HCT116 (cell line): ENCODE results near the gene TGM6. TPM values are rescaled to one million over a fixed set of nuclear protein-coding genes. Genes with fewer than 3 reads are reported as not detected.

Experiments
- ATAC-seq: fragments of 200-7000 bp; cut with Tn5 transposase; 2 replicates; pipeline ENCODE4 v1.9.1; 2020; ENCODE audit warnings: mild to moderate bottlenecking, moderate library complexity
- BruUV-seq: library from RNA; stranded (reverse); fragments of 400-500 nt; replicated peaks from 2 replicates; lab custom pipeline; 2021; lab: Mats Ljungman, UMichigan
- CTCF ChIA-PET: fragments of 300-600 bp; sonication (Branson Sonifier 250); formaldehyde crosslinking; loops from one replicate; lab custom pipeline; 2021; ENCODE audit warnings: antibody characterized with exemption; lab: Charles Lee
- POLR2A ChIA-PET: fragments of 300-600, 350-600 bp; sonication (Branson Sonifier 250); formaldehyde crosslinking; loops from one replicate; lab custom pipeline; 2021; ENCODE audit warnings: antibody characterized with exemption; lab: Charles Lee
- RAD21 ChIA-PET, 2 experiments: fragments of 300-600 bp; sonication (Branson Sonifier 250); formaldehyde crosslinking; loops; one replicate each; lab custom pipeline; 2023; ENCODE audit warnings: low total read pairs in 2 of 2; ENCODE audit not compliant: uncharacterized antibody in 2 of 2, unreplicated experiment in 2 of 2, low non-redundant PET in 1 of 2; lab: Charles Lee
- DNase-seq: peaks from one replicate; pipeline ENCODE4 v3.0.0-alpha.2; 2010; ENCODE audit warnings: low read depth, low spot score
- H2AFZ ChIP-seq: fragments of 200-600 bp; shearing (Covaris generic), sonication (generic); 2 replicates; pipeline ENCODE4 v1.6.1; 2017; ENCODE audit warnings: low read depth, mixed run types, mixed read lengths, antibody characterized with exemption, low read length; ENCODE audit not compliant: poor library complexity, severe bottlenecking
- H3K27ac ChIP-seq: 2 replicates; pipeline ENCODE4 v1.5.1; 2012; ENCODE audit warnings: low read depth, low read length
- H3K27me3 ChIP-seq: fragments of 200-600 bp; sonication (generic); 2 replicates; pipeline ENCODE4 v1.6.1; 2016; ENCODE audit warnings: mixed run types, low read length, mixed read lengths; ENCODE audit not compliant: insufficient read depth
- H3K36me3 ChIP-seq, 2 experiments: fragments of 200-500 bp in 1 of 2; fragments of 200-600 bp in 1 of 2; sonication (Bioruptor generic) in 1 of 2; sonication (generic) in 1 of 2; 2 replicates each; pipeline versions ENCODE4 v1.5.1 to v1.6.1; 2014 to 2016; ENCODE audit warnings: low read length in 2 of 2, inconsistent platforms in 1 of 2, mixed read lengths in 1 of 2, mixed run types in 1 of 2; ENCODE audit not compliant: insufficient read depth in 2 of 2, control insufficient read depth in 1 of 2
- H3K4me1 ChIP-seq, 2 experiments: fragments of 200-600 bp in 1 of 2; sonication (generic) in 1 of 2; 2 replicates each; pipeline versions ENCODE4 v1.5.1 to v1.6.1; 2012 to 2017; ENCODE audit warnings: low read length in 2 of 2, inconsistent platforms in 1 of 2, mild to moderate bottlenecking in 1 of 2, mixed read lengths in 1 of 2, mixed run types in 1 of 2, moderate library complexity in 1 of 2; ENCODE audit not compliant: insufficient read depth in 2 of 2, control insufficient read depth in 1 of 2
- H3K4me2 ChIP-seq: fragments of 200-600 bp; sonication (generic); 2 replicates; pipeline ENCODE4 v1.6.1; 2017; ENCODE audit warnings: mixed run types, low read length, mixed read lengths
- H3K4me3 ChIP-seq, 2 experiments: fragments of 200-600 bp in 1 of 2; sonication (generic) in 1 of 2; replicated peaks in 1 of 2; 2 replicates each; pipeline ENCODE4 v1.5.1; 2011 to 2016; ENCODE audit warnings: low read length in 2 of 2, control low read depth in 1 of 2, low read depth in 1 of 2, mild to moderate bottlenecking in 1 of 2, mixed read lengths in 1 of 2, mixed run types in 1 of 2
- H3K79me2 ChIP-seq: fragments of 200-600 bp; sonication (generic); 2 replicates; pipeline ENCODE4 v1.6.1; 2017; ENCODE audit warnings: mild to moderate bottlenecking, mixed run types, low read length, moderate library complexity, mixed read lengths; ENCODE audit not compliant: insufficient read depth
- H3K9ac ChIP-seq: fragments of 200-600 bp; sonication (generic); 2 replicates; pipeline ENCODE4 v1.6.1; 2016; ENCODE audit warnings: low read length, mixed read lengths
- H3K9me2 ChIP-seq: fragments of 200-600 bp; sonication (generic), shearing (Covaris generic); 2 replicates; pipeline ENCODE4 v1.6.1; 2017; ENCODE audit warnings: mixed run types, mild to moderate bottlenecking, moderate library complexity; ENCODE audit not compliant: insufficient read depth
- H3K9me3 ChIP-seq, 2 experiments: fragments of 200-500 bp in 1 of 2; fragments of 200-600 bp in 1 of 2; sonication (Bioruptor generic) in 1 of 2; sonication (generic) in 1 of 2; 2 replicates each; pipeline ENCODE4 v1.6.1; 2014 to 2017; ENCODE audit warnings: low read length in 2 of 2, mixed read lengths in 2 of 2, inconsistent platforms in 1 of 2, low read depth in 1 of 2, mild to moderate bottlenecking in 1 of 2, mixed run types in 1 of 2, moderate library complexity in 1 of 2; ENCODE audit not compliant: control insufficient read depth in 1 of 2, insufficient read depth in 1 of 2
- H4K20me1 ChIP-seq: fragments of 200-600 bp; sonication (generic), shearing (Covaris generic); 2 replicates; pipeline ENCODE4 v1.6.1; 2017; ENCODE audit warnings: mixed run types, mild to moderate bottlenecking, moderate library complexity; ENCODE audit not compliant: insufficient read depth
- CEBPB ChIP-seq: IDR thresholded peaks from 2 replicates; pipeline ENCODE4 v1.6.1; 2012; ENCODE audit warnings: low read depth
- EZH2phosphoT487 ChIP-seq: fragments of 200-600 bp; IDR thresholded peaks from 2 replicates; pipeline ENCODE4 v1.6.1; 2018; ENCODE audit warnings: antibody characterized with exemption, borderline replicate concordance
- RAD21 ChIP-seq: IDR thresholded peaks from 2 replicates; pipeline ENCODE4 v1.6.1; 2012; ENCODE audit warnings: low read depth, mild to moderate bottlenecking
- SIN3A ChIP-seq: IDR thresholded peaks from 2 replicates; pipeline ENCODE4 v1.6.1; 2012; ENCODE audit warnings: low read depth
- TCF7L2 ChIP-seq: IDR thresholded peaks from 2 replicates; pipeline ENCODE4 v1.7.0; 2011; ENCODE audit warnings: borderline replicate concordance, inconsistent platforms; ENCODE audit not compliant: insufficient read depth, insufficient read length; ENCODE audit errors: extremely low read depth
- intact Hi-C: fragments of 100-400 bp; cut with micrococcal nuclease; formaldehyde crosslinking; loops from 2 replicates; pipeline ENCODE4 v1.10.0; 2022
- total RNA-seq: library from RNA; stranded (reverse); gene quantifications from one replicate; pipeline ENCODE4 v1.2.1, GENCODE V29; 2021; ENCODE audit not compliant: unreplicated experiment
- TF ChIP-seq, protein P1 (sequence below): IDR thresholded peaks from 2 replicates; pipeline ENCODE4 v1.6.1; 2011; ENCODE audit warnings: mild to moderate bottlenecking, low read length, moderate library complexity; ENCODE audit not compliant: insufficient replicate concordance; ENCODE audit errors: extremely low read depth
- TF ChIP-seq, protein P2 (sequence below), 3 experiments: fragments of 200-600 bp in 1 of 3; sonication (generic) in 1 of 3; IDR thresholded peaks in 2 of 3; conservative IDR thresholded peaks in 1 of 3; 2 replicates each; pipeline ENCODE4 v1.5.1; 2012 to 2017; ENCODE audit warnings: low read depth in 2 of 3, low read length in 2 of 3, antibody characterized with exemption in 1 of 3, borderline replicate concordance in 1 of 3, control low read depth in 1 of 3, mild to moderate bottlenecking in 1 of 3, mixed read lengths in 1 of 3, mixed run types in 1 of 3, moderate library complexity in 1 of 3; ENCODE audit not compliant: insufficient read depth in 1 of 3
- TF ChIP-seq, protein P3 (sequence below): IDR thresholded peaks from 2 replicates; pipeline ENCODE4 v1.6.1; 2012; ENCODE audit warnings: low read depth

The TGM6 gene
- total RNA-seq, 1 experiment from 2014 or later = not detected

DNA sequence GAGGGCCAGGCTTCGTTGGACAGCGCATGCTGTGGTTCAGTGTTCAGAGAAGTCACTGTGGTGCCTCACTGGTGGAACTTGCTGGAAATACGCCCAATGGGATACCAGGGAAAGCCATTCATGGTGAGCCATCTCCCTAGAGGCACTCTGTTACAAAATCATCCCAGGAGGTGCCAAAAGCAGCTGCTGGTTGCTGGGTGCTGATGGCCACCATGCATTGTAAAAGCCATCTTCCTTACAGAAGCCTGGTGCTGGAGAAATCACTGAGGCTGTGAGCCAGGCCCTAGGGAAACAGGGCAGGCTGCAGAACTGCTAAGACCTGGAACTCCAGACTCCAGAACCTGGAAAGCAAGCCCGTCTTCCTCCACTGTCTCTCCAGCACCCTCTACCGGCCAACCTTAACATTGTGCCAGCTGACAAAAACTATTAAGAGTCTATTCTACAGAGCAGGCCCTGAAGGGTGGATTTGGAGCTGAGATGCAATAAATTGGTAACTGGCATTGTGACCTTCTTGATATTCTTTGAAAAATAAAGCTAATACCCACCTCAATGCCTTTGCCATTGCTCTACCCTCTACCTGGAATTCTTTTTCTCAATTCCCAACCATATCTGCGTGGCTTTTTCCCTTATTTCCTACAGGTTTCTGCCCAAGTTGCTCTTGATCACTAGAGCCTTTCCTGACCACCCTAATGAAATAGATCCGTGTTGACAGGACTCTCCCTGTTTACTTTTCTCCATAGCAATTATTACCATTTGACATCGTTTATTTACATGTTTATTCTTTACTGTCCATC, 71.4 kb downstream of the TGM6 start:
- DNase-seq (peak; percentile 48), ATAC-seq (peak; percentile 86)
- no peak overlapping the region for H3K4me2 ChIP-seq
- no peaks in the 10 kb centered on the region for H3K9me3 ChIP-seq
- H2AFZ ChIP-seq = no peak overlapping the region
- intact Hi-C loops = loop anchor here (2.0 kb wide), 1 partner anchor 31 kb away; no protein-coding TSS in a partner anchor
- no peaks in the 10 kb centered on the region for H3K36me3 ChIP-seq
- TF ChIP-seq RAD21 (peak; percentile 71), TCF7L2 (no peak), SIN3A (no peak), CEBPB (no peak), EZH2phosphoT487 (no peak)
- TF ChIP-seq, protein P1, sequence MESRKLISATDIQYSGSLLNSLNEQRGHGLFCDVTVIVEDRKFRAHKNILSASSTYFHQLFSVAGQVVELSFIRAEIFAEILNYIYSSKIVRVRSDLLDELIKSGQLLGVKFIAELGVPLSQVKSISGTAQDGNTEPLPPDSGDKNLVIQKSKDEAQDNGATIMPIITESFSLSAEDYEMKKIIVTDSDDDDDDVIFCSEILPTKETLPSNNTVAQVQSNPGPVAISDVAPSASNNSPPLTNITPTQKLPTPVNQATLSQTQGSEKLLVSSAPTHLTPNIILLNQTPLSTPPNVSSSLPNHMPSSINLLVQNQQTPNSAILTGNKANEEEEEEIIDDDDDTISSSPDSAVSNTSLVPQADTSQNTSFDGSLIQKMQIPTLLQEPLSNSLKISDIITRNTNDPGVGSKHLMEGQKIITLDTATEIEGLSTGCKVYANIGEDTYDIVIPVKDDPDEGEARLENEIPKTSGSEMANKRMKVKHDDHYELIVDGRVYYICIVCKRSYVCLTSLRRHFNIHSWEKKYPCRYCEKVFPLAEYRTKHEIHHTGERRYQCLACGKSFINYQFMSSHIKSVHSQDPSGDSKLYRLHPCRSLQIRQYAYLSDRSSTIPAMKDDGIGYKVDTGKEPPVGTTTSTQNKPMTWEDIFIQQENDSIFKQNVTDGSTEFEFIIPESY = no peak
- TF ChIP-seq, protein P2, sequence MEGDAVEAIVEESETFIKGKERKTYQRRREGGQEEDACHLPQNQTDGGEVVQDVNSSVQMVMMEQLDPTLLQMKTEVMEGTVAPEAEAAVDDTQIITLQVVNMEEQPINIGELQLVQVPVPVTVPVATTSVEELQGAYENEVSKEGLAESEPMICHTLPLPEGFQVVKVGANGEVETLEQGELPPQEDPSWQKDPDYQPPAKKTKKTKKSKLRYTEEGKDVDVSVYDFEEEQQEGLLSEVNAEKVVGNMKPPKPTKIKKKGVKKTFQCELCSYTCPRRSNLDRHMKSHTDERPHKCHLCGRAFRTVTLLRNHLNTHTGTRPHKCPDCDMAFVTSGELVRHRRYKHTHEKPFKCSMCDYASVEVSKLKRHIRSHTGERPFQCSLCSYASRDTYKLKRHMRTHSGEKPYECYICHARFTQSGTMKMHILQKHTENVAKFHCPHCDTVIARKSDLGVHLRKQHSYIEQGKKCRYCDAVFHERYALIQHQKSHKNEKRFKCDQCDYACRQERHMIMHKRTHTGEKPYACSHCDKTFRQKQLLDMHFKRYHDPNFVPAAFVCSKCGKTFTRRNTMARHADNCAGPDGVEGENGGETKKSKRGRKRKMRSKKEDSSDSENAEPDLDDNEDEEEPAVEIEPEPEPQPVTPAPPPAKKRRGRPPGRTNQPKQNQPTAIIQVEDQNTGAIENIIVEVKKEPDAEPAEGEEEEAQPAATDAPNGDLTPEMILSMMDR (IDR thresholded peaks at IDR 0.05 in 2 of 3, conservative IDR thresholded peaks at IDR 0.05 in 1 of 3; ENCODE audit: borderline replicate concordance in 1 of 3, insufficient read depth in 1 of 3, low read depth in 2 of 3, low read length in 2 of 3) = peak; percentile 64 to 87 (median 84); a peak in 5 of 6 replicates
- TF ChIP-seq, protein P3, sequence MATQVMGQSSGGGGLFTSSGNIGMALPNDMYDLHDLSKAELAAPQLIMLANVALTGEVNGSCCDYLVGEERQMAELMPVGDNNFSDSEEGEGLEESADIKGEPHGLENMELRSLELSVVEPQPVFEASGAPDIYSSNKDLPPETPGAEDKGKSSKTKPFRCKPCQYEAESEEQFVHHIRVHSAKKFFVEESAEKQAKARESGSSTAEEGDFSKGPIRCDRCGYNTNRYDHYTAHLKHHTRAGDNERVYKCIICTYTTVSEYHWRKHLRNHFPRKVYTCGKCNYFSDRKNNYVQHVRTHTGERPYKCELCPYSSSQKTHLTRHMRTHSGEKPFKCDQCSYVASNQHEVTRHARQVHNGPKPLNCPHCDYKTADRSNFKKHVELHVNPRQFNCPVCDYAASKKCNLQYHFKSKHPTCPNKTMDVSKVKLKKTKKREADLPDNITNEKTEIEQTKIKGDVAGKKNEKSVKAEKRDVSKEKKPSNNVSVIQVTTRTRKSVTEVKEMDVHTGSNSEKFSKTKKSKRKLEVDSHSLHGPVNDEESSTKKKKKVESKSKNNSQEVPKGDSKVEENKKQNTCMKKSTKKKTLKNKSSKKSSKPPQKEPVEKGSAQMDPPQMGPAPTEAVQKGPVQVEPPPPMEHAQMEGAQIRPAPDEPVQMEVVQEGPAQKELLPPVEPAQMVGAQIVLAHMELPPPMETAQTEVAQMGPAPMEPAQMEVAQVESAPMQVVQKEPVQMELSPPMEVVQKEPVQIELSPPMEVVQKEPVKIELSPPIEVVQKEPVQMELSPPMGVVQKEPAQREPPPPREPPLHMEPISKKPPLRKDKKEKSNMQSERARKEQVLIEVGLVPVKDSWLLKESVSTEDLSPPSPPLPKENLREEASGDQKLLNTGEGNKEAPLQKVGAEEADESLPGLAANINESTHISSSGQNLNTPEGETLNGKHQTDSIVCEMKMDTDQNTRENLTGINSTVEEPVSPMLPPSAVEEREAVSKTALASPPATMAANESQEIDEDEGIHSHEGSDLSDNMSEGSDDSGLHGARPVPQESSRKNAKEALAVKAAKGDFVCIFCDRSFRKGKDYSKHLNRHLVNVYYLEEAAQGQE = no peak
- no peaks in the 10 kb centered on the region for H3K4me1 ChIP-seq
- no peak overlapping the region for H3K27ac ChIP-seq
- no peaks in the 10 kb centered on the region for H3K9me2 ChIP-seq
- BruUV-seq = no TSS peak
- ChIA-PET CTCF (interaction anchor here (0.8 to 4.6 kb wide), 11 partner anchors 9 to 279 kb away, joined by 3 to 53 read pairs (median 3); no protein-coding TSS in a partner anchor), RAD21 (interaction anchor here (1.0 to 1.7 kb wide), 3 partner anchors 65 to 245 kb away, joined by 3 to 5 read pairs (median 5); no protein-coding TSS in a partner anchor), POLR2A (no interaction called here)
- H4K20me1 ChIP-seq = no peaks in the 10 kb centered on the region
- no peak overlapping the region for H3K4me3 ChIP-seq
- H3K27me3 ChIP-seq = no peaks in the 10 kb centered on the region
- H3K79me2 ChIP-seq = no peaks in the 10 kb centered on the region
- H3K9ac ChIP-seq = no peak overlapping the region
